Cardiac fibroblast (primary cell): Measurements from ENCODE around the gene MMGT1.

Experiments
- DNase-seq, 2 donors: peaks; one replicate each; pipeline versions ENCODE4 v3.0.0 to v3.0.0-alpha.2; 2010; ENCODE audit warnings: low read depth in 2 of 2
- H3K4me3 ChIP-seq, 2 donors: replicated peaks in 1 of 2; 1 replicate in 1 of 2; 2 replicates in 1 of 2; pipeline ENCODE4 v1.5.1; 2011; ENCODE audit warnings: low read depth in 2 of 2, low read length in 2 of 2, mild to moderate bottlenecking in 2 of 2, moderate library complexity in 1 of 2
- TF ChIP-seq, protein P1 (sequence below): IDR thresholded peaks from one replicate; pipeline ENCODE4 v1.5.1; 2011; ENCODE audit warnings: low read depth, mild to moderate bottlenecking, low read length, inconsistent platforms

MMGT1 gene

DNA sequence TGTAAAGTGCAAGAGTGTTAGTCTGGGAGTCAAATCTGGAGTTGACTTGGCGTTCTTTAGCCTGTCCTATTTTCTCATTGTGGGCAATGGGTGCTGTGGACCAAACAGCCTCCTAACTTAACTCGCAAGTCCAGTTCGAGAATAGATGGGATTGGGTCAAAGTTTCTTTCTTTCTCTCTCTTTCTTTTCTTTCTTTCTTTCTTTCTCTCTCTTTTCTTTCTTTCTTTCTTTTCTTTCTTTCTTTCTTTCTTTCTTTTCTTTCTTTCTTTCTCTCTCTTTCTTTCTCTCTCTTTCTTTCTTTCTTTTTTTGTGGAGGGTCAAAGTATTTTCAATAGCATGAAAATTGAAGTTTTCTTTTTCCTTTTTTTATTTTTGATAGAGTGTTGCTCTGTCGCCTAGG, 14.5 kb upstream of the MMGT1 start:
- DNase-seq, result no peak
- TF ChIP-seq, protein P1, sequence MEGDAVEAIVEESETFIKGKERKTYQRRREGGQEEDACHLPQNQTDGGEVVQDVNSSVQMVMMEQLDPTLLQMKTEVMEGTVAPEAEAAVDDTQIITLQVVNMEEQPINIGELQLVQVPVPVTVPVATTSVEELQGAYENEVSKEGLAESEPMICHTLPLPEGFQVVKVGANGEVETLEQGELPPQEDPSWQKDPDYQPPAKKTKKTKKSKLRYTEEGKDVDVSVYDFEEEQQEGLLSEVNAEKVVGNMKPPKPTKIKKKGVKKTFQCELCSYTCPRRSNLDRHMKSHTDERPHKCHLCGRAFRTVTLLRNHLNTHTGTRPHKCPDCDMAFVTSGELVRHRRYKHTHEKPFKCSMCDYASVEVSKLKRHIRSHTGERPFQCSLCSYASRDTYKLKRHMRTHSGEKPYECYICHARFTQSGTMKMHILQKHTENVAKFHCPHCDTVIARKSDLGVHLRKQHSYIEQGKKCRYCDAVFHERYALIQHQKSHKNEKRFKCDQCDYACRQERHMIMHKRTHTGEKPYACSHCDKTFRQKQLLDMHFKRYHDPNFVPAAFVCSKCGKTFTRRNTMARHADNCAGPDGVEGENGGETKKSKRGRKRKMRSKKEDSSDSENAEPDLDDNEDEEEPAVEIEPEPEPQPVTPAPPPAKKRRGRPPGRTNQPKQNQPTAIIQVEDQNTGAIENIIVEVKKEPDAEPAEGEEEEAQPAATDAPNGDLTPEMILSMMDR, result no peak
- no peak overlapping the region for H3K4me3 ChIP-seq

DNA sequence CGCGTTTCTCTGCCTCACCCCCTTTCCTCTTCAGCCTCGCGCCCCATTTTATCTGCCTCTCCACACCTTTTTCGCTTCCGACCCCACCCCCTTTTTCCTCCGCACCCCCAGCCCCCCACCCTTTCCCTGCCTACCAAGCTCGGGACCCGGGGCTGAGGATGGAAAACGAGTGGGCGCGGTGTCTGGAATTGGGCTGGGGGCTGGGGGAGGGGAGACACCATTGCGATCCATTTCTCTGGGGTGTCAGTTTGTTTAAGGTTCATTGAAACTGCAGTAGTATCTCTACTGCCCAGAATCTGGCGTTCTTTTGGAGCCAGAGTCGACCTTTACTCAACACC, 12.2 kb upstream of the MMGT1 start:
- DNase-seq, result no peak
- TF ChIP-seq, protein P1, result no peak
- peak overlapping the region; percentile 71 to 75 for H3K4me3 ChIP-seq

DNA sequence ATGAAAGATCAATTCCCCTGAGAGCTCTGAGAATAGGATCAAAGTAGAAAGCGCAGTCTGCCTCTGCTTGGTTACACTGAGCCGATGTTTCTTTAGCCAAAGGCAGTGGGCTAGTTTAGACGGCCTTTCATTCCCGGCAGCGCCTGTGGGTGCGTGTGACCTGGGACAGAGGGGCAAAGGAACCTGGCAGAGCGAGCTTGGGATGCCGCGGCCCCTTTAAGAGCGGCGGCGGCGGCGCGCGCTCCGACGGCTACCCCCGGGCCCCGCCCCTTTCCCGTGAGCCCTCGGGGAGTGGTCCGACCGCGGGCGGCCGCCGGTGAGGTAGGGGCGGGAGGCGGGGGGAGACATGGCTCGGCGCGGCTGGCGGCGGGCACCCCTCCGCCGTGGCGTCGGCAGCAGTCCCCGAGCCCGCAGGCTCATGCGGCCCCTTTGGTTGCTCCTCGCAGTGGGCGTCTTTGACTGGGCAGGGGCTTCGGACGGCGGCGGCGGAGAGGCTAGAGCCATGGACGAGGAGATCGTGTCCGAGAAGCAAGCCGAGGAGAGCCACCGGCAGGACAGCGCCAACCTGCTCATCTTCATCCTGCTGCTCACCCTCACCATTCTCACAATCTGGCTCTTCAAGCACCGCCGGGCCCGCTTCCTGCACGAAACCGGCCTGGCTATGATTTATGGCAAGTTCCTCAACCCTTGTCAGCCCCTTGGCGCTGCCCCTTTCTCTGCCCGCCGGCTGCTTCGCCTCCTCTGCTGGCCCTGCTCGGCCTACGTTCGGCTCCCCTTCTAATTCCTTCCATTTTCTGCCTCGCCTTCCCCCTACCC, 11.6 kb upstream of the MMGT1 start, which contains the start of gene SLC9A6:
Gene SLC9A6, plus strand, starts transcription at position 279 of the 816 bp plus-strand sequence. Its CDS starts 224 bp downstream, at position 503.
- peak within 1 kb of the TSS; percentile 71 to 75 for H3K4me3 ChIP-seq
- peak; percentile 45 to 58 for DNase-seq
- TF ChIP-seq, protein P1, result no peak

DNA sequence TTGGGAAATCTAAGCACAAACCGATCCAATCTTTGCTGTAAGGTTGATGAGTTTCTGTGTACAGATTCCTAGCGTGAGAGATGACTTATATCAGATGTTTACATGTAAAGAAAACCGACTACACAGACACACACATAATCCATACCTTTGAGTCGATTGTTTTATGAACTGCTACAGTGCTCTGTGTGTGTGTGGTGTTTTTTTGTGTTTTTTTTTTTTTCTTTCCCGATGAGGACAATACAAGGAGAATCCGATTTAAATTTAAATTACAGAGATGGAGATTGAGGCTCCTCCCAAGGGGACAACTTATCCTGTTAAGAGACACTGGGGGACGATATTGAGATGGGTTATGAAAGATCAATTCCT, 11.0 kb upstream of the MMGT1 start:
- DNase-seq, result peak; percentile 3 to 18
- TF ChIP-seq, protein P1, result no peak
- H3K4me3 ChIP-seq, result peak overlapping the region; percentile 38 to 71

DNA sequence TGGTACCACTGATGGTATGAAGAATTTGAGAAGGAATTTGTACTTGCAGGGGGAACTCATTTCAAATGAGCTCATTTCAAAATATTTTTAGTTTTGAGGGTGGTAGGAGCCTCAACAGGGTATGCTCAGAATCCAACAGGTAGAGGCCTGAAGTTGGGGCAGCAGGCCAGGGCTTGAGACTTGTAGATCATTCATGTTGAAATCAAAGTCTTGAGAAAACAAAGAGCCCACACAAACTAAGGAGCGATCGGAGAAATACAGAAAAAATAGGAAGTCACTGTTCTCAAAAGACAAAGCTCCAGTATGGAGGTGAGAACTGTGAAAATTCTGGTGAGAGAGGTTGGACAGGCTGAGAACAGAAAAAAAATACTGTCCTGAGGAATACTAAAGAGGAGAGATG, 10.5 kb upstream of the MMGT1 start:
- H3K4me3 ChIP-seq, result no peak overlapping the region
- TF ChIP-seq, protein P1, result no peak
- DNase-seq, result no peak

DNA sequence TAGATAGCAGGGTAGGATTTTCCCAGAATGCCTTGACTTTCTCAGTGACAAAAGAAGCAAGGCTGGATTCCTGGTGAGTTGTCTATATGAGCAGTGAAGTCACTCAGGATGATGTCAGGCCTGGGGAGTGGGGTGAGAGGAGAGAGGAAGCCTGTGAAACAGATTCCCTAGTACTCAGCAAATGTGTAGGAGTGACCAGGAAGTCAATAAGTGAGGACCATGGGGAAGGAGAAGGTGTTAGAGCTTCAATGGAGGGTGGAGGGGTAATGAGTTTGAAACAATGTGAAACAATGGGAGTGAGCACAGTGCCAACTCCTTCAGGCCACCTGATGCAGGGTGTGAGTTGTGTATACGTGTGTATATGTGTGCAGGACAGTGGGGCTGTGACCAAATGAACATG, 9.1 kb upstream of the MMGT1 start:
- DNase-seq, result peak in 1 of 2 donors; percentile 10
- H3K4me3 ChIP-seq, result no peak overlapping the region
- TF ChIP-seq, protein P1, result no peak
